ENCODE results near the gene TARP.

The TARP gene

DNA sequence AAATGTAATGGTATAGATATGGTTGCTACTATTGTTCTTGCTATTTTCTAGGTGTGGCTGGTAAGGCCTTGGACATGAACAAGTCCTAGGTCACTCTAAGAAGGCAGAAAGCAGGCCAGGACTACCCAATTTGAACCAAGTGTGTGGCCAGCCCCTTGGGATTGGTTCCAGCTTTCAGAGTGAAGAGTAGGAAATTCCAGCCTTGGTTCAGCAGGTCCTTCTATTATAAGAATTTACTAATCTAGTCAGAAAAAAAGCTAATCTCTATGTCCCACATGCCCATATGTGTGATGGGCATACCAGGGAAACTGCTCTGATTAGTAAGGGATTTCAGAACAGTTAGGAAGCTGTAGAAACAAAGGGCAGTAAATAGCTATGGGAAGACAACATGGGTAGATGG lies 7.8 kb upstream of the TARP start:
- intact Hi-C loops (cut with micrococcal nuclease), result no loop called here
- H3K18ac ChIP-seq (ENCODE audit: low read depth, low read length), result no peak overlapping the region
- H2AK9ac ChIP-seq (replicated peaks; ENCODE audit: low read depth, low read length, poor library complexity), result no peak overlapping the region
- H2BK20ac ChIP-seq (ENCODE audit: low read depth, low read length), result no peak overlapping the region
- dilution Hi-C loops (cut with HindIII; ENCODE audit: low sequenced_read_pairs, unreplicated experiment), result no loop called here
- no peak overlapping the region for H2AK5ac ChIP-seq (ENCODE audit: low read depth, low read length)
- H4K20me1 ChIP-seq (ENCODE audit: insufficient read depth, low read length), result no peaks in the 10 kb centered on the region
- H3K27ac ChIP-seq (ENCODE audit: insufficient read depth, low read length), result no peak overlapping the region
- no peak overlapping the region for H2BK5ac ChIP-seq (ENCODE audit: low read depth, low read length, poor library complexity, severe bottlenecking)
- no peak overlapping the region for H2BK15ac ChIP-seq (ENCODE audit: low read depth, low read length)
- BruUV-seq (replicated peaks), result no TSS peak
- H3K36me3 ChIP-seq (ENCODE audit: control insufficient read depth, insufficient read depth, low read length), result no peaks in the 10 kb centered on the region
- ChIA-PET POLR2A (ENCODE audit: unreplicated experiment) (no interaction called here), CTCF (no interaction called here)
- no peaks in the 10 kb centered on the region for H3K9me3 ChIP-seq (ENCODE audit: control insufficient read depth, insufficient read depth, low read length)
- no peak overlapping the region for H3K56ac ChIP-seq (ENCODE audit: extremely low read depth, insufficient read depth, low read length)
- H2AFZ ChIP-seq (replicated peaks; ENCODE audit: low read length, poor library complexity), result no peak overlapping the region
- H4K5ac ChIP-seq (ENCODE audit: low read depth, low read length), result no peak overlapping the region
- in situ Hi-C loops (cut with MboI; ENCODE audit: low sequenced_read_pairs), result no loop called here
- H3K4me2 ChIP-seq (ENCODE audit: low read depth, low read length), result no peak overlapping the region
- DNase-seq (no peak), ATAC-seq (ENCODE audit: low read depth) (no peak)
- no peak overlapping the region for H3K4me3 ChIP-seq (ENCODE audit: insufficient read depth, low read depth, low read length)
- H3K14ac ChIP-seq (replicated peaks; ENCODE audit: low read depth, low read length), result no peak overlapping the region
- no peak for TF ChIP-seq RCOR1 (IDR thresholded peaks at IDR 0.05; ENCODE audit: insufficient replicate concordance, low read length)
- TF ChIP-seq MAFK (IDR thresholded peaks at IDR 0.05; ENCODE audit: low read depth, low read length), result no peak
- TF ChIP-seq MXI1 (IDR thresholded peaks at IDR 0.05; ENCODE audit: borderline replicate concordance, low read depth, low read length), result no peak
- TF ChIP-seq NFE2L2 (IDR thresholded peaks at IDR 0.05; ENCODE audit: low read depth, low read length), result no peak
- TF ChIP-seq, protein P1, sequence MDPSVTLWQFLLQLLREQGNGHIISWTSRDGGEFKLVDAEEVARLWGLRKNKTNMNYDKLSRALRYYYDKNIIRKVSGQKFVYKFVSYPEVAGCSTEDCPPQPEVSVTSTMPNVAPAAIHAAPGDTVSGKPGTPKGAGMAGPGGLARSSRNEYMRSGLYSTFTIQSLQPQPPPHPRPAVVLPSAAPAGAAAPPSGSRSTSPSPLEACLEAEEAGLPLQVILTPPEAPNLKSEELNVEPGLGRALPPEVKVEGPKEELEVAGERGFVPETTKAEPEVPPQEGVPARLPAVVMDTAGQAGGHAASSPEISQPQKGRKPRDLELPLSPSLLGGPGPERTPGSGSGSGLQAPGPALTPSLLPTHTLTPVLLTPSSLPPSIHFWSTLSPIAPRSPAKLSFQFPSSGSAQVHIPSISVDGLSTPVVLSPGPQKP (IDR thresholded peaks at IDR 0.05; ENCODE audit: borderline replicate concordance, low read depth, low read length), result no peak
- no peak for TF ChIP-seq RAD21 (IDR thresholded peaks at IDR 0.05; ENCODE audit: low read length)
- TF ChIP-seq FOS (IDR thresholded peaks at IDR 0.05; ENCODE audit: low read depth, low read length), result no peak
- no peak for TF ChIP-seq CEBPB (IDR thresholded peaks at IDR 0.05; ENCODE audit: low read depth, low read length)
- TF ChIP-seq CTCF (conservative IDR thresholded peaks at IDR 0.05; ENCODE audit: low read depth, low read length), result no peak
- TF ChIP-seq, protein P2, sequence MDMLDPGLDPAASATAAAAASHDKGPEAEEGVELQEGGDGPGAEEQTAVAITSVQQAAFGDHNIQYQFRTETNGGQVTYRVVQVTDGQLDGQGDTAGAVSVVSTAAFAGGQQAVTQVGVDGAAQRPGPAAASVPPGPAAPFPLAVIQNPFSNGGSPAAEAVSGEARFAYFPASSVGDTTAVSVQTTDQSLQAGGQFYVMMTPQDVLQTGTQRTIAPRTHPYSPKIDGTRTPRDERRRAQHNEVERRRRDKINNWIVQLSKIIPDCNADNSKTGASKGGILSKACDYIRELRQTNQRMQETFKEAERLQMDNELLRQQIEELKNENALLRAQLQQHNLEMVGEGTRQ (IDR thresholded peaks at IDR 0.05; ENCODE audit: low read depth, low read length), result no peak
- no peak for TF ChIP-seq BHLHE40 (IDR thresholded peaks at IDR 0.05; ENCODE audit: low read depth, low read length)
- no peak for TF ChIP-seq POLR2A (IDR thresholded peaks at IDR 0.05; ENCODE audit: low read depth, low read length)
- no peaks in the 10 kb centered on the region for H3K27me3 ChIP-seq (ENCODE audit: control insufficient read depth, insufficient read depth, low read length)
- no peaks in the 10 kb centered on the region for H3K79me1 ChIP-seq (ENCODE audit: low read depth in 1 of 2, low read length in 2 of 2)
- no peak overlapping the region for H3K23ac ChIP-seq (ENCODE audit: low read depth, low read length)
- no peak overlapping the region for H4K91ac ChIP-seq (ENCODE audit: insufficient read depth, low read depth, low read length)
- H2BK120ac ChIP-seq (ENCODE audit: low read depth, low read length), result no peak overlapping the region
- no peak overlapping the region for H3K9ac ChIP-seq (ENCODE audit: low read depth, low read length)
- H3K4ac ChIP-seq (ENCODE audit: low read depth, low read length), result no peak overlapping the region
- no peaks in the 10 kb centered on the region for H3K4me1 ChIP-seq (ENCODE audit: control insufficient read depth, insufficient read depth, low read length)
- H4K8ac ChIP-seq (ENCODE audit: low read depth in 2 of 2, low read length in 2 of 2), result no peak overlapping the region
- no peaks in the 10 kb centered on the region for H3K9me1 ChIP-seq (ENCODE audit: insufficient read depth, low read length)
